K562 (cell line): ENCODE data around the gene SORCS2. TPM values are rescaled to one million over a fixed set of nuclear protein-coding genes. Genes with fewer than 3 reads are reported as not detected.

Experiments
- ATAC-seq: fragments of 200-7000 bp; cut with Tn5 transposase; 3 replicates; pipeline ENCODE4 v1.9.1; 2020; ENCODE audit warnings: moderate library complexity
- BruUV-seq: library from RNA; stranded (reverse); fragments of 400-500 nt; replicated peaks from 2 replicates; lab custom pipeline; 2021; lab: Mats Ljungman, UMichigan
- CTCF ChIA-PET: fragments of 300-600 bp; formaldehyde crosslinking; extraction: SDS; loops from one replicate; lab custom pipeline; 2021; ENCODE audit warnings: low intra/inter-chr PET ratio; lab: Yijun Ruan, JAX
- POLR2A ChIA-PET: fragments of 300-600, 350-650 bp; sonication (Branson Sonifier 250); formaldehyde crosslinking; extraction: SDS; loops from one replicate; lab custom pipeline; 2021; ENCODE audit warnings: antibody characterized with exemption, inconsistent platforms; lab: Yijun Ruan, JAX
- DNase-seq, 4 experiments: peaks; one replicate each; pipeline versions ENCODE4 v3.0.0 to v3.0.0-alpha.2; 2011 to 2018; ENCODE audit warnings: low spot score in 3 of 4, mixed read lengths in 3 of 4; ENCODE audit errors: extremely low read depth in 1 of 4
- FAIRE-seq: peaks from 2 replicates; lab custom pipeline; 2011; peaks lifted over from hg19 to GRCh38; lab: Jason Lieb, UNC
- H2AFZ ChIP-seq: 2 replicates; pipeline ENCODE4 v1.6.0; 2011; ENCODE audit warnings: low read depth, low read length, control low read depth, inconsistent platforms
- H3K27ac ChIP-seq: fragments of 200-600 bp; 3 replicates; pipeline ENCODE4 v1.8.0; 2011; ENCODE audit warnings: low read depth, mild to moderate bottlenecking, control low read depth, inconsistent platforms, low read length, moderate library complexity, mixed read lengths; ENCODE audit errors: extremely low read depth
- H3K27me3 ChIP-seq, 2 experiments: fragments of 300-600 bp in 1 of 2; 2 replicates in 1 of 2; 3 replicates in 1 of 2; pipeline versions ENCODE4 v1.6.0 to v1.8.0; 2011; ENCODE audit warnings: inconsistent platforms in 2 of 2, low read length in 2 of 2, mild to moderate bottlenecking in 1 of 2, mixed read lengths in 1 of 2, moderate library complexity in 1 of 2; ENCODE audit not compliant: control insufficient read depth in 2 of 2, insufficient read depth in 2 of 2
- H3K36me3 ChIP-seq: fragments of 300-600 bp; 3 replicates; pipeline ENCODE4 v1.8.0; 2011; ENCODE audit warnings: mild to moderate bottlenecking, low read length, inconsistent platforms; ENCODE audit not compliant: control insufficient read depth, insufficient read depth
- H3K4me1 ChIP-seq, 2 experiments: fragments of 200-600 bp in 1 of 2; replicated peaks in 1 of 2; 2 replicates in 1 of 2; 3 replicates in 1 of 2; pipeline versions ENCODE4 v1.5.1 to v1.8.0; 2011; ENCODE audit warnings: inconsistent platforms in 2 of 2, low read length in 2 of 2, mild to moderate bottlenecking in 1 of 2, mixed read lengths in 1 of 2, moderate library complexity in 1 of 2; ENCODE audit not compliant: control insufficient read depth in 2 of 2, insufficient read depth in 2 of 2
- H3K4me2 ChIP-seq: 2 replicates; pipeline ENCODE4 v1.6.1; 2011; ENCODE audit warnings: low read length, control low read depth, inconsistent platforms, mixed read lengths; ENCODE audit not compliant: insufficient read depth
- H3K4me3 ChIP-seq: fragments of 200-600 bp; sonication (generic), shearing (Covaris generic); 2 replicates; pipeline ENCODE4 v1.5.1; 2016; ENCODE audit warnings: control low read depth, inconsistent platforms
- H3K79me2 ChIP-seq: fragments of 200-600 bp; 3 replicates; pipeline ENCODE4 v1.8.0; 2011; ENCODE audit warnings: low read length, inconsistent platforms; ENCODE audit not compliant: control insufficient read depth, insufficient read depth
- H3K9ac ChIP-seq, 2 experiments: 2 replicates each; pipeline versions ENCODE4 v1.6.0 to v1.6.1; 2011; ENCODE audit warnings: low read depth in 2 of 2, low read length in 2 of 2, control low read depth in 1 of 2, inconsistent platforms in 1 of 2, mild to moderate bottlenecking in 1 of 2, mixed read lengths in 1 of 2; ENCODE audit not compliant: insufficient read depth in 1 of 2
- H3K9me1 ChIP-seq: one replicate; pipeline ENCODE4 v1.6.0; 2011; ENCODE audit warnings: inconsistent platforms, mild to moderate bottlenecking, low read length, moderate library complexity; ENCODE audit not compliant: control insufficient read depth, insufficient read depth
- H3K9me3 ChIP-seq: replicated peaks from 2 replicates; pipeline ENCODE4 v1.5.1; 2011; ENCODE audit warnings: low read depth, low read length, inconsistent platforms; ENCODE audit not compliant: control insufficient read depth, insufficient read depth
- H4K20me1 ChIP-seq: replicated peaks from 2 replicates; pipeline ENCODE4 v1.6.1; 2011; ENCODE audit warnings: low read length, inconsistent platforms, mixed read lengths; ENCODE audit not compliant: control insufficient read depth, insufficient read depth
- ATF1 ChIP-seq, 2 experiments: fragments of 450-650 bp in 1 of 2; IDR thresholded peaks; 2 replicates each; pipeline ENCODE4 v1.6.1; 2016; ENCODE audit warnings: missing compliant biosample characterization in 1 of 2, missing genetic modification characterization in 1 of 2
- BRF1 ChIP-seq: IDR thresholded peaks from 3 replicates; pipeline ENCODE4 v1.6.1; 2011; ENCODE audit warnings: borderline replicate concordance, mild to moderate bottlenecking; ENCODE audit not compliant: insufficient read length; ENCODE audit errors: extremely low read depth
- CBFA2T3 ChIP-seq: fragments of 450-650 bp; IDR thresholded peaks from 2 replicates; pipeline ENCODE4 v1.6.1; 2017
- CHD1 ChIP-seq: fragments of 200-600 bp; sonication (generic); IDR thresholded peaks from one replicate; pipeline ENCODE4 v1.6.1; 2012; ENCODE audit warnings: mild to moderate bottlenecking, moderate library complexity, low read length, inconsistent platforms
- CREB3 ChIP-seq: fragments of 450-650 bp; conservative IDR thresholded peaks from 2 replicates; pipeline ENCODE4 v1.6.1; 2016; ENCODE audit warnings: missing genetic modification characterization, low read depth, mild to moderate bottlenecking, missing compliant biosample characterization, moderate library complexity
- DNMT1 ChIP-seq: fragments of 450-650 bp; IDR thresholded peaks from 2 replicates; pipeline ENCODE4 v1.6.1; 2016; ENCODE audit warnings: antibody characterized with exemption, mild to moderate bottlenecking
- EWSR1 ChIP-seq: fragments of 450-650 bp; IDR thresholded peaks from 2 replicates; pipeline ENCODE4 v1.6.1; 2018; ENCODE audit warnings: borderline replicate concordance, mild to moderate bottlenecking, low read depth, moderate library complexity; ENCODE audit not compliant: partially characterized antibody
- EZH2 ChIP-seq: IDR thresholded peaks from 2 replicates; pipeline ENCODE4 v1.6.1; 2012; ENCODE audit warnings: low read depth, mild to moderate bottlenecking, inconsistent platforms, low read length, borderline replicate concordance
- HIVEP1 ChIP-seq: fragments of 250-450 bp; sonication (Bioruptor Pico); IDR thresholded peaks from 2 replicates; pipeline ENCODE4 v1.4.0; 2020; ENCODE audit warnings: mild to moderate bottlenecking
- KDM2B ChIP-seq: fragments of 250-450 bp; sonication (Bioruptor Pico); IDR thresholded peaks from 2 replicates; pipeline ENCODE4 v1.8.0; 2021; ENCODE audit warnings: mild to moderate bottlenecking, moderate library complexity
- KDM5B ChIP-seq: fragments of 200-600 bp; sonication (generic); IDR thresholded peaks from 2 replicates; pipeline ENCODE4 v1.6.1; 2012; ENCODE audit warnings: low read depth, mild to moderate bottlenecking, moderate library complexity, low read length, control low read depth, inconsistent platforms; ENCODE audit not compliant: insufficient replicate concordance
- MLLT1 ChIP-seq, 2 experiments: fragments of 450-650 bp; IDR thresholded peaks; 2 replicates each; pipeline ENCODE4 v1.6.1; 2016
- POLR2G ChIP-seq: fragments of 200-400 bp; formaldehyde crosslinking; IDR thresholded peaks from 2 replicates; pipeline ENCODE4 v1.6.1; 2017; ENCODE audit warnings: low read depth, mild to moderate bottlenecking, antibody characterized with exemption, low read length, moderate library complexity
- PTBP1 ChIP-seq: fragments of 200-400 bp; formaldehyde crosslinking; IDR thresholded peaks from 2 replicates; pipeline ENCODE4 v1.6.1; 2017; ENCODE audit warnings: low read depth, low read length
- SMARCE1 ChIP-seq: fragments of 450-650 bp; IDR thresholded peaks from 2 replicates; pipeline ENCODE4 v1.7.1; 2016; ENCODE audit warnings: mild to moderate bottlenecking
- TEAD1 ChIP-seq, 2 experiments: fragments of 450-650 bp in 1 of 2; sonication (generic) in 1 of 2; formaldehyde crosslinking; IDR thresholded peaks; 2 replicates each; pipeline versions ENCODE4 v1.4.0 to v1.8.0; 2020 to 2022; ENCODE audit warnings: mild to moderate bottlenecking in 2 of 2, missing genetic modification reagents in 1 of 2
- ZNF23 ChIP-seq: fragments of 250-450 bp; sonication (Bioruptor Pico); IDR thresholded peaks from 2 replicates; pipeline ENCODE4 v1.4.0; 2020; ENCODE audit warnings: mild to moderate bottlenecking
- ZNF511 ChIP-seq: sonication (generic); formaldehyde crosslinking; IDR thresholded peaks from 2 replicates; pipeline ENCODE4 v1.8.0; 2022; ENCODE audit warnings: mild to moderate bottlenecking, missing genetic modification reagents
- whole genome bisulfite sequencing: fragments of 100-300 bp; shearing (Covaris generic); methylation state at CpG from one replicate; pipeline ENCODE4 v1.1.6; 2016; ENCODE audit warnings: low coverage, mixed read lengths; ENCODE audit not compliant: insufficient coverage; ENCODE audit errors: missing lambda C conversion rate; 5-methylcytosine and 5-hydroxymethylcytosine counted together
- in situ Hi-C: fragments of 300-500 bp; cut with MboI; formaldehyde crosslinking; loops from 4 replicates; pipeline ENCODE4 v1.15.0; 2018; ENCODE audit warnings: inconsistent platforms, mixed read lengths
- intact Hi-C: fragments of 100-400 bp; cut with micrococcal nuclease; formaldehyde crosslinking; loops from 2 replicates; pipeline ENCODE4 v1.14.2; 2022
- polyA plus RNA-seq, 8 experiments: library from polyadenylated mRNA; depleted of rRNA in 4 of 8; stranded (reverse) in 5 of 8; unstranded in 3 of 8; fragments of >200 nt; fragmentation: Nextera tagmentation in 2 of 8; fragmentation: Illumina TruSeq in 1 of 8; extraction: Ambion mirVana in 2 of 8; extraction: Trizol in 1 of 8; gene quantifications; 2 replicates each; pipeline versions ENCODE4 v1.2.1 to v1.2.3, GENCODE V29; 2011 to 2014; ENCODE audit warnings: inconsistent platforms in 1 of 8, missing spikeins in 1 of 8
- total RNA-seq, 7 experiments: library from RNA; depleted of rRNA in 6 of 7; stranded (reverse); fragments of >200 nt in 6 of 7; fragmentation: Illumina TruSeq in 2 of 7; extraction: Trizol in 2 of 7; gene quantifications; 2 replicates each; pipeline versions ENCODE4 v1.2.1 to v1.2.3, GENCODE V29; 2011 to 2021; ENCODE audit warnings: low replicate concordance in 1 of 7

SORCS2 gene
- total and polyA plus RNA-seq, 9 of the 15 experiments (the other 6 are each of a cell fraction or from before 2014, with no cell fraction given) = not detected

GRCh38 chr4:7750523-7750922, 558.2 kb downstream of the SORCS2 start:
- DNase-seq = no peak
- Histone ChIP-seq H3K36me3 (no peaks in the 10 kb centered on the region), H3K79me2 (peaks cover 16% of the 10 kb centered on the region), H3K27ac (no peak overlapping the region), H2AFZ (no peak overlapping the region), H3K9me1 (no peaks in the 10 kb centered on the region), H3K4me3 (no peak overlapping the region), H3K4me1 (peaks cover 5 to 12% of the 10 kb centered on the region in 2 experiments; a peak in 2 of 5 replicates), H3K27me3 (peaks cover 12 to 41% of the 10 kb centered on the region in 2 experiments; a peak in 4 of 5 replicates), H3K9ac (no peak overlapping the region), H4K20me1 (peaks cover 7% of the 10 kb centered on the region; the same call in 1 of the 2 replicates), H3K9me3 (no peaks in the 10 kb centered on the region), H3K4me2 (no peak overlapping the region)
- no TSS peak for BruUV-seq
- intact Hi-C loops (no loop called here), in situ Hi-C loops (no loop called here)
- WGBS = 2% methylated on average over 6 of the region's 6 CpGs
- no peak for ATAC-seq
- ChIA-PET CTCF (no interaction called here), POLR2A (interaction anchor here (0.7 to 0.9 kb wide), 2 partner anchors 8 to 69 kb away, joined by 3 read pairs; no protein-coding TSS in a partner anchor)
- no peak for FAIRE-seq
- TF ChIP-seq CBFA2T3 (no peak), ZNF511 (CRISPR knock-in tag) (no peak), EWSR1 (no peak), HIVEP1 (CRISPR knock-in tag) (no peak), KDM2B (CRISPR knock-in tag) (no peak), POLR2G (no peak), ZNF23 (CRISPR knock-in tag) (no peak), DNMT1 (no peak), EZH2 (no peak), MLLT1 (IDR thresholded peaks at IDR 0.05) (no peak), ATF1 (CRISPR knock-in tag; IDR thresholded peaks at IDR 0.05) (no peak), ATF1 (tag; IDR thresholded peaks at IDR 0.05) (no peak), CREB3 (no peak), BRF1 (no peak), SMARCE1 (no peak), CHD1 (no peak), TEAD1 (CRISPR knock-in tag; IDR thresholded peaks at IDR 0.05) (no peak), PTBP1 (no peak), KDM5B (no peak)
